GM18505 (cell line): ENCODE measurements around the gene SHLD1.
"Not testable (repeated sequence)": the region's sequence is repeated elsewhere in the genome, so short reads cannot be mapped to it uniquely, and the experiment has no call there.

ENCODE experiments used
- ATAC-seq: cut with Tn5 transposase; IDR thresholded peaks from one replicate; pipeline ENCODE4 v1.9.1; 2021; ENCODE audit not compliant: unreplicated experiment
- POLR2A ChIP-seq: IDR thresholded peaks from 4 replicates; pipeline ENCODE4 v1.6.1; 2011; ENCODE audit warnings: borderline replicate concordance; ENCODE audit not compliant: insufficient read depth, insufficient read length; ENCODE audit errors: extremely low read depth

SHLD1 gene

DNA sequence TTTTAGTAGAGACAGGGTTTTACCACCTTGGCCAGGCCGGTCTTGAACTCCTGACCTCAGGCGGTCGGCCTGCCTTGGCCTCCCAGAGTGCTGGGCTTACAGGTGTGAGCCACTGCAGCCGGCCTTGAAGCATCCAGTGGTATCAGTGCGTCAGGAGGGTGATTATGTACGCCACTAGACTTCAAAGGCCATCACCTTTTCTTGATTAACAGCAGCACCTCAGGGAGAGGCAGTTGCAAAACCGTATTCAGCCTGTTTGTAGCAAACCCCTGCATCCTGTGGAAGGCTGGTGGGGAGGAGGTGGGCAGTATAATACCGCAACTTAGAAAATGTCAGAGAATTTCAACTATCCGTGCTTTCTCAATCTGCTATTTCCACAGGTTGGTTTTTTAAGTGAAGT lies 27.3 kb upstream of the SHLD1 start:
- ATAC-seq, result no peak

DNA sequence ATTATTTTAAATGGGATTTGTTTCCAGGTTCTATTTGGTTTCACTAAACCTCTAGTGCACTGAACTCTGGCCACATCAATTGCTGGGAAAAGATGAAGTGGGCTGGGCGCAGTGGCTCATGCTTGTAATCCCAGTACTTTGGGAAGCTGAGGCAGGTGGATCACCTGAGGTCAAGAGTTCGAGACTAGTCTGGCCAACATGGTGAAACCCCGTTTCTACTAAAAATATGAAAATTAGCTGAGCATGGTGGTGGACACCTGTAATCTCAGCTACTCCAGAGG lies 25.1 kb upstream of the SHLD1 start:
- ATAC-seq, result not testable (repeated sequence)

More for the DNA sequence above, 27.3 kb upstream of the SHLD1 start:
- TF ChIP-seq POLR2A, result no peak

DNA sequence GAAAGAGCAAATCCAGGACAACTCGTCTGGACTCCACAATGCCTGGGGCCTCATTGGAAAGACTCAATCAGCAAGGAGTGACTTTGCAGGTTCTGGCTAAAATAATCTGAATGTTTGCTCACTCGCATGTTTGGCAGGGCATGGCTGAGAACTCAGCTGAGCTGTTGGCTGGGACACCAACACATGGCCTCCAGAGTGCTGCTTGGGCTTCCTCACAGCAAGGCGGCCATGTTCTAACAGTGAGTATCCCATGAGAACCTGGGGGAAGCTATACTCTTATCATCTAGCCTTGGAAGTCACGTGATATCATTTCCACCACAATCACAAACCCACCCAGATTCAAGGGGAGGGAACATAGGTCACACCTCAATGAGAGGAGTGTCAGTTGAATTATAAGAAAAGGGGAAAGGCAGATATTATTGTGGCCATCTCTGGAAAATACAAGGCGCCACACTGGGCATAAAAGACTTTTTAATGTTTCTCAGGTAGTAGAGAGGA lies 23.1 kb upstream of the SHLD1 start:
- TF ChIP-seq POLR2A, result no peak
- no peak for ATAC-seq

DNA sequence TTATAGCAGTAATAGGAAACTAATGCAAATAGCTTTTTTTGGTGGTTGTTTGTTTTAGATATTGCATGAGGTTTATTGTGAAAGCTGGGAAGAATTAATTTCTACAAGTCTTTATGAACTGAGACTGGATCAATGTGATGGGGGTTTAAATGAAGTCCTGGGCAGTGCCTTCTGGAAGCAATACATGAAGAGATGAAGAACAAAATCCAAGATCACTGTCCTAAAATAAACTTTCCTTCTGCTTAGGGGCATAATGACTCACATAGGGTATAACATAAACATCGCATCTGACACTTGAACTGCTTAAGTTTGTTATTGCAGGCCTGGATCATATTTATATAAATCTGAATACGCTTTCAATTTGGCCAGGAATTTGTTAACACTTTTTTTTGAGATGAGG lies 20.9 kb upstream of the SHLD1 start:
- TF ChIP-seq POLR2A, result no peak
- ATAC-seq, result no peak

DNA sequence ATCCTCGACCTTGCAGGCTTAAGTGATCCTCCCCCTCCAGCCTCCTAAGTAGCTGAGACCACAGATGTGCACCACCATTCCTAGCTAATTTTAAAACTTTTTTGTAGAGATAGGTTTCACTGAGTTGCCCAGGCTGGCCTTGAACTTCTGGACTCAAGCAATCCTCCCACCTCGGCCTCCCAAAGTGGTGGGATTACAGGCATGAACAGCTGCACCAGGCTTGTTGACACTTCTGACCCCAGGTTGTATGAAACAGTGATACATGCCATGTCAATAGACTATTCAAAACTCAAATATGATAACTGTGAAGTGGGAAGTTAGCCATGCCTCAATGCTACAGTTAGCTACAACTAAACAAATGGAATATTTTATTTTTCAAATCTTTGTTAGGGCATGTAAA lies 20.1 kb upstream of the SHLD1 start:
- no peak for ATAC-seq
- no peak for TF ChIP-seq POLR2A

DNA sequence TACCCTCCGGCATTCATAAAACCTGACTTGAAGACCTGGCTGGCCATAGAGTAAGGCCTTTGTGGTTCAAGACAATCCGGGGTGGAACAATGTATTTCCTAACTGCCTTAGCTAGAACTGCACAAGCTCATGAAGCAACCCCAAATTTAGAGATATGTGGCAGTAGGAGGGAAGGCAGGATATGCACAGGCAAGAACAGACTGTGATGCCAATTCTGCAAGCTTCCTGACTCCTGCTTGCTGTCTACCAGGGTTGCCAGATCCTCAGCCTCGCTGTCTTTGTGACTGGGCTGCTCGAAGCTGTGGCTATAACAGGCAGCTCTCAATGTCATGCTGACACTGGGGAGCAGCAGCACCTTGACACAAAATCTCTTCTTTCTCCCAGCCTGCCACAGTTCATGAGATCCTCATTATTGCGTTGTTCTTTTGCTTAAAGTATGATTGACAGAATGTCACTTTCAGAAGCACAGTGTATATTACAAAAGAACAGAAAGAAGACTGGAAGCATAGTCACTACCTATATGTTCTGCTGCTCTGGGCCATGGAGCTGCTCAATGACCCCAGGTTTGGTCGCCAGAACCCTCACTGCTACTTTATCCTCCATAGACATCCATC lies 18.3 kb upstream of the SHLD1 start:
- no peak for ATAC-seq
- no peak for TF ChIP-seq POLR2A

DNA sequence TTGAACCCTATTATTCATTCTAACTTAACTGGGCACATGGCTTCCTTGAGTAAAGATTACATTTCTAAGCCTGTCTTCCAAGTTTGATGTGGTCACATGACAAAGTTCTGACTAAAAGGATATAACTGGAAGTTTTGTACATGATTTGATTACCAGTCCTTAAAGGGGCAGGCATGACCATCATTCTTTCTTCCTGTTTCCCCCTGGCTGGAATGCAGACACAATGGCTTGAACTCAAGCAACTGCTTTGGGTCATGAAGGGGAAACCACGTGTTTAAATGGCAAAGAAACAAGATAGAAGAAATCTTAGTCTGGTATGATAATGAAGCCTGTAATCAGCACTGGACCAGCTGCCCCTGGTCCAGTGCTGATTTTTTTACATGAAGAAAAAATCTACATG lies 15.6 kb upstream of the SHLD1 start:
- no peak for TF ChIP-seq POLR2A
- ATAC-seq, result no peak

DNA sequence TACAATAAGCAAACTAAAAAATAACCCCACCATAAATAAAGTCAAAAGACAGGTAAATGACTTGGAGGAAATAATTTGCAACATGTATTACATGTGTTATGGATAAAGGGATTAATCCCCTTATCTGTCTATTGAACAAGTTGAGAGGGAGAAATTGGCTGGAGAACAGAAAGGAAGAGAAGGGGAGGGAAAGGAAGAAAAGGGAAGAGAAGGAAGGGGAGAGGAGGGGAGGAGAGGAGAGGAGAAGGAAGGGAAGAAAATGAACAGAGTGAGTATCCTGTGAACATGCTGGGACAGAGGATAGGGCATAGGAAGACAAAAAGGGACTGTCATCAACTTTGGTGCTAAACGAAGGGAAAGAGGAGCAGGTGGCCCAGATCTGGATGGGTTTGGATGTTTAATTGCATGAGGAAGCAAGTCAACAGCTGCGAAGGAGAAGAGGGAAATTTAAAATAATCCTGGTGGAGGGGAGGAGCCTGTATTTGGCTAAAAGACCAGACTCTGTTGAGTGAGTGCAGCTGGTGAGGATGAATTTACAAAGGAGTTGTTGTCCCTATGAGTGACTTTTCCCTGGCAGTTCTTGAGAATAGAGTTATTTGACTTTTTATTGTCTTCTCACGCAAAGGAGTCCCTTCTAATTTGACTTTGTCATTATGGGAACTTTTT lies 14.2 kb upstream of the SHLD1 start:
- ATAC-seq, result no peak
- TF ChIP-seq POLR2A, result no peak

DNA sequence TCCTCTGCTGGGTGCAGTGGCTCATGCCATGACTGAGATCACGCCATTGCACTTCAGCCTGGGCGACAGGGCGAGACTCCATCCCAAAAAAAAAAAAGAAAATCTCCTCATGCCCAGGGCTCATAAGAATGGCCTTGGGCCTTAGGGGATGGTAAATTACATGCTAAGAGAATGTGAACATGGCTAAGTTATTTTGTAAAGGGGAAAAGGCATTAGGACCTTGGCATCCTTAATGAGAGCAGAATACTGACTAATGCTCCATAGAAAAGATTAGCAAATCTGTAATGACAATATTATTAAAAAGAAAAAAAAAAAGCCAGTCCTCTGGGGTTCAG lies 12.6 kb upstream of the SHLD1 start:
- no peak for TF ChIP-seq POLR2A
- no peak for ATAC-seq

DNA sequence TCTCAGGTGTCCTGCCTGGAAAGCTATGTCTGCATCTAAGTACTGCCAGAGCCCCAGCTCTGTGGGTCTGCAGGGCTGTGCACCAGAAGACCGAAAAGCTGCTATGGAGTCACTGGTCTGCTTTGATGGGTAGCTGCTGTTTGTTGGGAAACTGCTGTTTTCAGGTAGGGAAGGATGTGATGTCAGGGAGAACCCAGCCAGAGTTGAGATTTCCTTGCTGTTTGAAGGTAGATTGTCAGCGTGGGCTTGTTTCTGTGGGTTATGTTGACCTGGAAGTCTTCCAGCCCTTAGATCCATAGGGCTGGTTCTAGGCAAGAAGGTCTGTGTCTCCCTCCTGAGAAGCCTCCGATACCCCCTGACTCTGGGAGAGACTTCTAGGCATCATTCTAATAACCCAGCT lies 12.2 kb upstream of the SHLD1 start:
- peak; percentile 19 for ATAC-seq
- no peak for TF ChIP-seq POLR2A

DNA sequence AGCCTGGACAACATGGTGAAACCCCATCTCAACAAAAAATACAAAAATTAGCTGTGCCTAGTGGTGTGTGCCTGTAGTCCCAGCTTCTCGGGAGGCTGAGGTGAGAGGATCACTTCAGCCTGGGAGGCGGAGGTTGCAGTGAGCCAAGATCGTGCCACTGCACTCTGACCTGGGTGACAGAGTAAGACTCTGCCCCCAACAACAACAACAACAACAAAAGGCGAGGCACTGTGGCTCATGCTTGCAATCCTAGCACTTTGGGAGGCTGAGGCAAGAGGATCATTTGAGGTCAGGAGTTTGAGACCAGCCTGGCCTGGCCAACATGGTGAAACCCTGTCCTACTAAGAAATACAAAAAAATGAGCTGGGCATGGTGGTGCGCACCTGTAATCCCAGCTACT lies 9.6 kb upstream of the SHLD1 start:
- not testable (repeated sequence) for ATAC-seq

DNA sequence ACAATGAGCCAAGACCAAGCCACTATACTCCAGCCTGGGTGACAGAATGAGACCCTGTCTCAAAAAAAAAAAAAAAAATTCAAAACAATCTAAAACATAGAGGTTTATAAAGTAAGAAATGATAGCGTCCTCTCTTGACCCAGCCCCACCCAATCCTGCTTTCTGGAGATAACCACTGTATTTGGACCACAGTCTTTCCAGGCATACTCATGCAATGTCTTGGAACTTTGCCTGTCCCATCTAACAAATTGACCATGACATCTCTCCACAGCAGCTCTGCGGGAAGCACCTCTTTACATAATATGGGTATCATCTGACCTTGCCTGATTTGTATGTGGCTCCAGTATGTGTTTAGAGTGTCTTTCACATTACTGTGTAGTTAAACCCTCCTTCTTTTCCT lies 9.1 kb upstream of the SHLD1 start:
- no peak for TF ChIP-seq POLR2A
- no peak for ATAC-seq

DNA sequence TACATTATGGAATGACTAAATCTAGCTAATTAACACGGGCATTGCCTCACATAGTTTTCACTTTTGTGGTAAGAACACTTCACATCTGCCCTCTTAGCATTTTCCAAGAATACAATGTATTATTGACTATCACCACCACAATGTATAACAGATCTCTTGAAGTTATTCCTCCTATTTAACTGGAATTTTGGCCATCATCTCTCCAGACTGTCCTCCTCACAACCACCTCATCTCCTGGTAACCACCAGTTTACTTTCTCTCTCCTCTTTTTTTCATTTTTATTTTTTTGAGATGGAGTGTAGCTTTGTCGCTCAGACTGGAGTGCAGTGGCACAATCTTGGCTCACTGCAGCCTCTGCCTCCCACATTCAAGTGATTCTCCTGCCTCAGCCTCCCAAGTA lies 8.2 kb upstream of the SHLD1 start:
- no peak for ATAC-seq
- no peak for TF ChIP-seq POLR2A

DNA sequence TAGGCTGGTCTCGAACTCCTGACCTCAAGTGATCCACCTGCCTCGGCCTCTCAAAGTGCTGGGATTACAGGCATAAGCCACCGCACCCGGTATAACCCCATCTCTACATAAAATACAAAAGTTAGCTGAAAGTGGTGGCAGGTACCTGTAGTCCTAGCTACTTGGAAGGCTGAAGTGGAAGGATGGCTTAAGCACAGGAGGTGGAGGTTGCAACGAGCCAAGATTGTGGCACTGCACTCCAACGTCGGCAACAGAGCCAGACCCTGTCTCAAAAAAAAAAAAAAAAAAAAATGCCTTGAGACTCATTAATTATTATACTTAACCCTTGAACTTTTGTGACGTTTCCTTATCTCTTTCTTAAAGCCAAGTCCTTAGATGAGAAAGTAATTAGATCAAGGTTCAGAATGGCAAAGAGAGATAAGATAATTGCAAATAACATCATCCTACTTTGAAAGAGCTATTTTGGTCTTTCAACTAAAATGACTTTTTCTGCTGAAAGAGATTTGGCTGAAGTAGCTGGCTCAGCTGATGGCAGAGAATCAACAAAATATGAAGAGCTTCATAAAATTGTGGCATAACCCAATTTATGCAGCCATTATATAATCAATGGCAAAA lies 4.7 kb upstream of the SHLD1 start:
- ATAC-seq, result no peak
- TF ChIP-seq POLR2A, result no peak

DNA sequence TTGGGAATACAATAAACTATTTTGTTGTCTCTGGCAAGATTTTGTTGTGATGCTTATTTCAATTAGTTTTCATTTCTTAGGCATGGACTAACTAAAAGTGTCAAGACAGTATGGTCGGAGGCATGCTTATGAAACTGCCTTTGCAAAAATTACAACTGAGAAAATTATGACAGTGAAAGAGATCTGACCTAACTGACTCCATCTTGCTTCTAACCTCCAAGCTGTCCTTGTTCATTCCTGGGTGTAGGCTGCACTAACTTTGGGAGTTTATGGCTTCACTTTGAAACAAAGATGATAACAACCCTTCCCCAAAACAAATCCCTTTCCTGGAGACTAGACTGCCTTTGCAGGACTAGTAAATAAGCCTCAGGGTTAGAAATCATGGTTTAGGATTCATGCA lies 4.1 kb upstream of the SHLD1 start:
- TF ChIP-seq POLR2A, result no peak
- no peak for ATAC-seq
